Measurements from ENCODE around the gene ARSG. TPM values are rescaled to one million over a fixed set of nuclear protein-coding genes. Genes with fewer than 3 reads are reported as not detected.

ARSG gene
- total and polyA plus RNA-seq, 2 of the 13 experiments (the other 11 are each of a cell fraction or from before 2014, with no cell fraction given), result 3.7 to 15.2 TPM

DNA sequence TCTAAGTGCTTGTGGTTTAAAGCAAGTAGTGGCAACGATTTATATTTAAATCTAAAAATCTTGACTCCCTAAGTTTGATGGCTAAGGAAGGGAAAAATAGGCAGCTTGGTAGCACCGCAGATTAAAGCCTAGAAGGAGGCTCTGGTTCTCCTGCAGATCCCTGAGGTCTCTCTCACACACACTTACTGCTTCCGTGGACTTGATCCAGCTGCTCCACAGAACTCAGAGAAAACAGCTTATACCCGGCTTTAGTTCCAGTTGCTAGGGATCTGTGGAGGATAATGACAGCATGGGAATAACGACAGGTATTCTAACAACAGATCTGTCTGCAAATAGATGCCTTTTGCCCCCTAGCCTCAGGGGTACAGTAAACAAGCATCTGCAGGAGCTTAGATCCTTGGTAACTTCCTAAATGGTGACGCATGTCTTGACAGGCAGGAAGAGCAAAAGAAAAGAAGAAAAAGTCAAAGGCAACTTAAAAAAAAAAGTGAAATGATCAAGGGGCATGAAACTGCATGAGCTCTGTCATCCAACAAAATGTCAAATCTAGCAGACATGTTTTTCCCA is 161.5 kb downstream of the ARSG start:
- Histone ChIP-seq H3K36me3 (replicated peaks in 1 of 2; ENCODE audit: control insufficient read depth in 1 of 2, insufficient read depth in 2 of 2, low read length in 2 of 2) (peaks cover 5 to 26% of the 10 kb centered on the region in 2 experiments), H3K27ac (ENCODE audit: extremely low read length, insufficient read depth, low read length) (no peak overlapping the region), H4K20me1 (ENCODE audit: insufficient read depth, low read length) (no peaks in the 10 kb centered on the region), H3K9me3 (ENCODE audit: low read length) (no peaks in the 10 kb centered on the region), H2AFZ (ENCODE audit: low read length) (no peak overlapping the region), H3K4me1 (ENCODE audit: insufficient read depth, low read length) (peaks cover 62% of the 10 kb centered on the region), H3K4me2 (ENCODE audit: low read depth, low read length) (no peak overlapping the region), H3K27me3 (ENCODE audit: control insufficient read depth in 1 of 2, insufficient read depth in 2 of 2, low read length in 2 of 2) (no peaks in the 10 kb centered on the region), H3K79me2 (ENCODE audit: insufficient read depth, low read length) (peaks cover 5% of the 10 kb centered on the region), H3K4me3 (replicated peaks in 1 of 3; ENCODE audit: insufficient read depth in 1 of 3, low read depth in 2 of 3, low read length in 3 of 3) (no peak overlapping the region), H3K9ac (ENCODE audit: insufficient read depth, low read depth, low read length) (no peak overlapping the region)
- ChIA-PET CTCF (ENCODE audit: low intra/inter-chr PET ratio, low total read pairs) (no interaction called here), POLR2A (no interaction called here)
- ATAC-seq (no peak), FAIRE-seq (no peak), DNase-seq (ENCODE audit: low spot score) (no peak)
- no TSS peak for BruUV-seq (replicated peaks)
- intact Hi-C loops (cut with micrococcal nuclease; ENCODE audit: unreplicated experiment), result loop anchor here (10.0 kb wide), 1 partner anchor 418 kb away; the partner anchor contains the start of gene KPNA2
- in situ Hi-C loops (cut with HindIII; ENCODE audit: extremely low pct_ligation_motif_present, low pct_unique_long_range_greater_than_20kb), result loop anchor here (10.0 kb wide), 2 partner anchors 312 to 478 kb away; no protein-coding TSS in a partner anchor
- WGBS (ENCODE audit: low lambda C conversion rate), result 88% methylated on average over 6 of the region's 6 CpGs
- TF ChIP-seq JARID2 (CRISPR knock-in tag; IDR thresholded peaks at IDR 0.05; ENCODE audit: insufficient replicate concordance), result no peak
- TF ChIP-seq ZNF235 (CRISPR knock-in tag; IDR thresholded peaks at IDR 0.05; ENCODE audit: borderline replicate concordance), result no peak
- no peak for TF ChIP-seq ZBTB8A (CRISPR knock-in tag; IDR thresholded peaks at IDR 0.05; ENCODE audit: borderline replicate concordance, low read depth)
- TF ChIP-seq, protein P1, sequence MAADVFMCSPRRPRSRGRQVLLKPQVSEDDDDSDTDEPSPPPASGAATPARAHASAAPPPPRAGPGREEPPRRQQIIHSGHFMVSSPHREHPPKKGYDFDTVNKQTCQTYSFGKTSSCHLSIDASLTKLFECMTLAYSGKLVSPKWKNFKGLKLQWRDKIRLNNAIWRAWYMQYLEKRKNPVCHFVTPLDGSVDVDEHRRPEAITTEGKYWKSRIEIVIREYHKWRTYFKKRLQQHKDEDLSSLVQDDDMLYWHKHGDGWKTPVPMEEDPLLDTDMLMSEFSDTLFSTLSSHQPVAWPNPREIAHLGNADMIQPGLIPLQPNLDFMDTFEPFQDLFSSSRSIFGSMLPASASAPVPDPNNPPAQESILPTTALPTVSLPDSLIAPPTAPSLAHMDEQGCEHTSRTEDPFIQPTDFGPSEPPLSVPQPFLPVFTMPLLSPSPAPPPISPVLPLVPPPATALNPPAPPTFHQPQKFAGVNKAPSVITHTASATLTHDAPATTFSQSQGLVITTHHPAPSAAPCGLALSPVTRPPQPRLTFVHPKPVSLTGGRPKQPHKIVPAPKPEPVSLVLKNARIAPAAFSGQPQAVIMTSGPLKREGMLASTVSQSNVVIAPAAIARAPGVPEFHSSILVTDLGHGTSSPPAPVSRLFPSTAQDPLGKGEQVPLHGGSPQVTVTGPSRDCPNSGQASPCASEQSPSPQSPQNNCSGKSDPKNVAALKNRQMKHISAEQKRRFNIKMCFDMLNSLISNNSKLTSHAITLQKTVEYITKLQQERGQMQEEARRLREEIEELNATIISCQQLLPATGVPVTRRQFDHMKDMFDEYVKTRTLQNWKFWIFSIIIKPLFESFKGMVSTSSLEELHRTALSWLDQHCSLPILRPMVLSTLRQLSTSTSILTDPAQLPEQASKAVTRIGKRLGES (CRISPR knock-in tag; IDR thresholded peaks at IDR 0.05; ENCODE audit: borderline replicate concordance), result no peak
- no peak for TF ChIP-seq RFX1 (IDR thresholded peaks at IDR 0.05)
- TF ChIP-seq CEBPG (CRISPR knock-in tag; IDR thresholded peaks at IDR 0.05), result no peak
- TF ChIP-seq, protein P2, sequence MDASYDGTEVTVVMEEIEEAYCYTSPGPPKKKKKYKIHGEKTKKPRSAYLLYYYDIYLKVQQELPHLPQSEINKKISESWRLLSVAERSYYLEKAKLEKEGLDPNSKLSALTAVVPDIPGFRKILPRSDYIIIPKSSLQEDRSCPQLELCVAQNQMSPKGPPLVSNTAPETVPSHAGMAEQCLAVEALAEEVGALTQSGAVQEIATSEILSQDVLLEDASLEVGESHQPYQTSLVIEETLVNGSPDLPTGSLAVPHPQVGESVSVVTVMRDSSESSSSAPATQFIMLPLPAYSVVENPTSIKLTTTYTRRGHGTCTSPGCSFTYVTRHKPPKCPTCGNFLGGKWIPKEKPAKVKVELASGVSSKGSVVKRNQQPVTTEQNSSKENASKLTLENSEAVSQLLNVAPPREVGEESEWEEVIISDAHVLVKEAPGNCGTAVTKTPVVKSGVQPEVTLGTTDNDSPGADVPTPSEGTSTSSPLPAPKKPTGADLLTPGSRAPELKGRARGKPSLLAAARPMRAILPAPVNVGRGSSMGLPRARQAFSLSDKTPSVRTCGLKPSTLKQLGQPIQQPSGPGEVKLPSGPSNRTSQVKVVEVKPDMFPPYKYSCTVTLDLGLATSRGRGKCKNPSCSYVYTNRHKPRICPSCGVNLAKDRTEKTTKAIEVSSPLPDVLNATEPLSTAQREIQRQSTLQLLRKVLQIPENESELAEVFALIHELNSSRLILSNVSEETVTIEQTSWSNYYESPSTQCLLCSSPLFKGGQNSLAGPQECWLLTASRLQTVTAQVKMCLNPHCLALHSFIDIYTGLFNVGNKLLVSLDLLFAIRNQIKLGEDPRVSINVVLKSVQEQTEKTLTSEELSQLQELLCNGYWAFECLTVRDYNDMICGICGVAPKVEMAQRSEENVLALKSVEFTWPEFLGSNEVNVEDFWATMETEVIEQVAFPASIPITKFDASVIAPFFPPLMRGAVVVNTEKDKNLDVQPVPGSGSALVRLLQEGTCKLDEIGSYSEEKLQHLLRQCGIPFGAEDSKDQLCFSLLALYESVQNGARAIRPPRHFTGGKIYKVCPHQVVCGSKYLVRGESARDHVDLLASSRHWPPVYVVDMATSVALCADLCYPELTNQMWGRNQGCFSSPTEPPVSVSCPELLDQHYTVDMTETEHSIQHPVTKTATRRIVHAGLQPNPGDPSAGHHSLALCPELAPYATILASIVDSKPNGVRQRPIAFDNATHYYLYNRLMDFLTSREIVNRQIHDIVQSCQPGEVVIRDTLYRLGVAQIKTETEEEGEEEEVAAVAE (CRISPR knock-in tag; IDR thresholded peaks at IDR 0.05; ENCODE audit: borderline replicate concordance), result no peak
- TF ChIP-seq ZNF776 (CRISPR knock-in tag; IDR thresholded peaks at IDR 0.05), result no peak
- no peak for TF ChIP-seq RFXAP (CRISPR knock-in tag; IDR thresholded peaks at IDR 0.05; ENCODE audit: borderline replicate concordance)
